ENCODE results near the gene C8G. TPM values are rescaled to one million over a fixed set of nuclear protein-coding genes. Genes with fewer than 3 reads are reported as not detected.

Gene C8G
- total and polyA plus RNA-seq, 9 of the 15 experiments (the other 6 are each of a cell fraction or from before 2014, with no cell fraction given), result 0.35 to 5.9 (median 2.7) TPM; not detected in 2

DNA sequence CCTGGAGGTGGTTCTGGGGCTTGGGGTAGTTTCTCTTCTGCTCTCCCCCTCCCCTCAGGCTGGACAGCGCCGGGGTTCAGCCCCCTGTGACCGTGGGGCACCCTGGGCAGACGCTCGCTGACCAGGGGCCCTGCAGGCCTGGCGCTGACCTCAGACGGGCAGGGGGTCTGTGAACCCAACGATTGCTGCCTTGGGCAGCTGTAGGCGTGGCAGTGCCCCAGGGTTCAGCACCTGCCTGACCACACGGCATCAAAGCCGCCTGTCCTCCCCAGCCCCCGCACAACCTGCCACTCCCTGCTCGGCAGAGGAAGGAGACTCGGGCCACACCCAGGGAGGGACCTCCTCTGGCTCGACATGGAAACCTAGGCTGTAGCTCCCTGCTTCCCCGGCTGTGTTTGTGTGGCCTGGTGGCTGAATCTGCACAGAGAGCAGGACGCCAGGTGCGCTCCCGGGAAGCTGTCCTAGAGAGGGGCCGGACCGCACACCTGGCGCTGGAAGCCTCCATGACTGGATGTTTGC lies 19.2 kb downstream of the C8G start (continued):
- TF ChIP-seq, protein P1, sequence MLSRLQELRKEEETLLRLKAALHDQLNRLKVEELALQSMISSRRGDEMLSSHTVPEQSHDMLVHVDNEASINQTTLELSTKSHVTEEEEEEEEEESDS (CRISPR knock-in tag; IDR thresholded peaks at IDR 0.05), result no peak
- peak in 1 of 3 experiments; percentile 47; a peak in 1 of 6 replicates for TF ChIP-seq ZBTB11 (CRISPR knock-in tag; IDR thresholded peaks at IDR 0.05)
- TF ChIP-seq BDP1 (IDR thresholded peaks at IDR 0.05; ENCODE audit: insufficient read depth, insufficient read length), result no peak
- TF ChIP-seq, protein P2, sequence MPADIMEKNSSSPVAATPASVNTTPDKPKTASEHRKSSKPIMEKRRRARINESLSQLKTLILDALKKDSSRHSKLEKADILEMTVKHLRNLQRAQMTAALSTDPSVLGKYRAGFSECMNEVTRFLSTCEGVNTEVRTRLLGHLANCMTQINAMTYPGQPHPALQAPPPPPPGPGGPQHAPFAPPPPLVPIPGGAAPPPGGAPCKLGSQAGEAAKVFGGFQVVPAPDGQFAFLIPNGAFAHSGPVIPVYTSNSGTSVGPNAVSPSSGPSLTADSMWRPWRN (IDR thresholded peaks at IDR 0.05; ENCODE audit: low read depth), result no peak
- TF ChIP-seq ZNF830 (CRISPR knock-in tag; IDR thresholded peaks at IDR 0.05), result no peak
- no peak for TF ChIP-seq ZBTB8A (IDR thresholded peaks at IDR 0.05; ENCODE audit: partially characterized antibody)
- TF ChIP-seq, protein P3, sequence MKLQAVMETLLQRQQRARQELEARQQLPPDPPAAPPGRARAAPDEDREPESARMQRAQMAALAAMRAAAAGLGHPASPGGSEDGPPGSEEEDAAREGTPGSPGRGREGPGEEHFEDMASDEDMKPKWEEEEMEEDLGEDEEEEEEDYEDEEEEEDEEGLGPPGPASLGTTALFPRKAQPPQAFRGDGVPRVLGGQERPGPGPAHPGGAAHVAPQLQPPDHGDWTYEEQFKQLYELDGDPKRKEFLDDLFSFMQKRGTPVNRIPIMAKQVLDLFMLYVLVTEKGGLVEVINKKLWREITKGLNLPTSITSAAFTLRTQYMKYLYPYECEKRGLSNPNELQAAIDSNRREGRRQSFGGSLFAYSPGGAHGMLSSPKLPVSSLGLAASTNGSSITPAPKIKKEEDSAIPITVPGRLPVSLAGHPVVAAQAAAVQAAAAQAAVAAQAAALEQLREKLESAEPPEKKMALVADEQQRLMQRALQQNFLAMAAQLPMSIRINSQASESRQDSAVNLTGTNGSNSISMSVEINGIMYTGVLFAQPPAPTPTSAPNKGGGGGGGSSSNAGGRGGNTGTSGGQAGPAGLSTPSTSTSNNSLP (IDR thresholded peaks at IDR 0.05; ENCODE audit: borderline replicate concordance, low read depth, low read length), result no peak
- peak; percentile 30; the same call in 1 of the 2 replicates for TF ChIP-seq CBFA2T3 (IDR thresholded peaks at IDR 0.05)
- no peak for TF ChIP-seq MECOM (CRISPR knock-in tag; IDR thresholded peaks at IDR 0.05)
- no peak for TF ChIP-seq FOXJ3 (CRISPR knock-in tag; IDR thresholded peaks at IDR 0.05)
- TF ChIP-seq SREBF1 (IDR thresholded peaks at IDR 0.05; ENCODE audit: borderline replicate concordance, low read depth, low read length), result no peak
- TF ChIP-seq EP400 (IDR thresholded peaks at IDR 0.05), result no peak; the same call in 1 of the 2 replicates
- TF ChIP-seq, protein P4, sequence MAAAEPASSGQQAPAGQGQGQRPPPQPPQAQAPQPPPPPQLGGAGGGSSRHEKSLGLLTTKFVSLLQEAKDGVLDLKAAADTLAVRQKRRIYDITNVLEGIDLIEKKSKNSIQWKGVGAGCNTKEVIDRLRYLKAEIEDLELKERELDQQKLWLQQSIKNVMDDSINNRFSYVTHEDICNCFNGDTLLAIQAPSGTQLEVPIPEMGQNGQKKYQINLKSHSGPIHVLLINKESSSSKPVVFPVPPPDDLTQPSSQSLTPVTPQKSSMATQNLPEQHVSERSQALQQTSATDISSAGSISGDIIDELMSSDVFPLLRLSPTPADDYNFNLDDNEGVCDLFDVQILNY (CRISPR knock-in tag; IDR thresholded peaks at IDR 0.05), result no peak
- TF ChIP-seq MAX (CRISPR knock-in tag; IDR thresholded peaks at IDR 0.05), result peak; percentile 91
- TF ChIP-seq CBX5 (IDR thresholded peaks at IDR 0.05; ENCODE audit: borderline replicate concordance, low read depth), result no peak
- TF ChIP-seq, protein P5, sequence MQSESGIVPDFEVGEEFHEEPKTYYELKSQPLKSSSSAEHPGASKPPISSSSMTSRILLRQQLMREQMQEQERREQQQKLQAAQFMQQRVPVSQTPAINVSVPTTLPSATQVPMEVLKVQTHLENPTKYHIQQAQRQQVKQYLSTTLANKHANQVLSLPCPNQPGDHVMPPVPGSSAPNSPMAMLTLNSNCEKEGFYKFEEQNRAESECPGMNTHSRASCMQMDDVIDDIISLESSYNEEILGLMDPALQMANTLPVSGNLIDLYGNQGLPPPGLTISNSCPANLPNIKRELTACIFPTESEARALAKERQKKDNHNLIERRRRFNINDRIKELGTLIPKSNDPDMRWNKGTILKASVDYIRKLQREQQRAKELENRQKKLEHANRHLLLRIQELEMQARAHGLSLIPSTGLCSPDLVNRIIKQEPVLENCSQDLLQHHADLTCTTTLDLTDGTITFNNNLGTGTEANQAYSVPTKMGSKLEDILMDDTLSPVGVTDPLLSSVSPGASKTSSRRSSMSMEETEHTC (IDR thresholded peaks at IDR 0.05), result no peak
- no peak for TF ChIP-seq CXXC5 (CRISPR knock-in tag; IDR thresholded peaks at IDR 0.05)
- TF ChIP-seq TCF3 (CRISPR knock-in tag; IDR thresholded peaks at IDR 0.05), result peak; percentile 14; the same call in 1 of the 2 replicates
- TF ChIP-seq RBM25 (IDR thresholded peaks at IDR 0.05; ENCODE audit: low read depth, low read length, severe bottlenecking), result no peak
- TF ChIP-seq TAF7 (tag; IDR thresholded peaks at IDR 0.05), result no peak
